Vagina (tissue), 2 donors: ENCODE results near the gene CBR1.

Source experiments
- CTCF ChIP-seq, 3 experiments: fragments of 450-650 bp in 2 of 3; fragments of 200-600 bp in 1 of 3; sonication (generic) in 1 of 3; IDR thresholded peaks; one replicate each; pipeline ENCODE4 v1.5.1; 2017 to 2019; ENCODE audit warnings: antibody characterized with exemption in 3 of 3, mild to moderate bottlenecking in 2 of 3, moderate library complexity in 2 of 3
- POLR2A ChIP-seq, 2 donors: fragments of 450-650 bp; IDR thresholded peaks; one replicate each; pipeline ENCODE4 v1.6.1; 2017; ENCODE audit warnings: antibody characterized with exemption in 2 of 2, mild to moderate bottlenecking in 2 of 2, moderate library complexity in 2 of 2

- TF ChIP-seq POLR2A (IDR thresholded peaks at IDR 0.05) (no peak), CTCF (IDR thresholded peaks at IDR 0.05) (no peak)
Observed at GRCh38 chr21:36100971-36101641, 31.3 kb downstream of the CBR1 start.
